GM12875 (cell line): ENCODE data around the gene RABGAP1L.

Experiments
- H3K4me3 ChIP-seq: one replicate; pipeline ENCODE4 v1.5.1; 2011; ENCODE audit warnings: low read depth, low read length, control low read depth
- TF ChIP-seq, protein P1 (sequence below): IDR thresholded peaks from 2 replicates; pipeline ENCODE4 v1.5.1; 2011; ENCODE audit warnings: low read depth, mild to moderate bottlenecking, control low read depth, inconsistent platforms, low read length, moderate library complexity, borderline replicate concordance; ENCODE audit not compliant: insufficient read depth

RABGAP1L gene

DNA sequence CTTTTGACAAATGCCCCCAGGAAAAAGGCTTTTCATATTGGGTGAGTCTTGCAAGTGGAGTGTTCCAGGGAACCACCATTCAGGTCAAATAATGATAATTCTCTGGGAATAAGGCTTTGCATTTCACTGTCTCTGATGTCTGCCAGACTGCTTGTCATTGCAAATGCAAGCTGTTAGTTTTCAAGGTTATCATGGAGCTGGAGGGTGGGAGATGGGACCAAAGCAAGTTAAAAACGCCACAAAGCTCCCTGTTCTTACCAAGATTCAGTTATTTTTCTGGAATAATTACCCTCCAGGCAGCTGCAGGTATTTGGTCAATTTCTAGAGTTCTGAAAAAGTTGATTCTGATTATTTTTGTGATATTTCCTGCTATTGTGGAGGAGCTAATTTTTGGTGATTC, 498.6 kb downstream of the RABGAP1L start:
- TF ChIP-seq, protein P1, sequence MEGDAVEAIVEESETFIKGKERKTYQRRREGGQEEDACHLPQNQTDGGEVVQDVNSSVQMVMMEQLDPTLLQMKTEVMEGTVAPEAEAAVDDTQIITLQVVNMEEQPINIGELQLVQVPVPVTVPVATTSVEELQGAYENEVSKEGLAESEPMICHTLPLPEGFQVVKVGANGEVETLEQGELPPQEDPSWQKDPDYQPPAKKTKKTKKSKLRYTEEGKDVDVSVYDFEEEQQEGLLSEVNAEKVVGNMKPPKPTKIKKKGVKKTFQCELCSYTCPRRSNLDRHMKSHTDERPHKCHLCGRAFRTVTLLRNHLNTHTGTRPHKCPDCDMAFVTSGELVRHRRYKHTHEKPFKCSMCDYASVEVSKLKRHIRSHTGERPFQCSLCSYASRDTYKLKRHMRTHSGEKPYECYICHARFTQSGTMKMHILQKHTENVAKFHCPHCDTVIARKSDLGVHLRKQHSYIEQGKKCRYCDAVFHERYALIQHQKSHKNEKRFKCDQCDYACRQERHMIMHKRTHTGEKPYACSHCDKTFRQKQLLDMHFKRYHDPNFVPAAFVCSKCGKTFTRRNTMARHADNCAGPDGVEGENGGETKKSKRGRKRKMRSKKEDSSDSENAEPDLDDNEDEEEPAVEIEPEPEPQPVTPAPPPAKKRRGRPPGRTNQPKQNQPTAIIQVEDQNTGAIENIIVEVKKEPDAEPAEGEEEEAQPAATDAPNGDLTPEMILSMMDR, result no peak
- H3K4me3 ChIP-seq, result no peak overlapping the region

GRCh38 chr1:174659823-174660222, 500.5 kb downstream of the RABGAP1L start:
- no peak overlapping the region for H3K4me3 ChIP-seq

DNA sequence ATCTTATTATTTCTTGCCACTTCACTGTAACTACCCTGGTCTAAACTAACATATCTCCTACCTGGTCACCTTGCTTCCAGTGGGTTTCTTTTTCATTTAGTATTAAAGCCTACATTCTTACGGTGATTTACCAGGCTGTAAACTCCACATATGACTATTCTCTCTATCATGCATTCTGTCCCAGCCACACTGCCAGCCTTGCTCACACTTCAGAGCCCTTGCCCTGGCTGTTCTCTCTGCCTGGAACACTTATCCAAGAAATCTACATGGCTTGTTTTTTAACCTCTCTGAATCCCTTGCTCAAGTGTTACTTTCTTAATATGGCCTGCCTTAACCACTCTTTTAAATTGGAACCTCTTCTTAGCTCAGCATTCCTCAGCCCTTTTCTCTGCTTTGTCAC, 501.2 kb downstream of the RABGAP1L start:
- TF ChIP-seq, protein P1, result no peak
- H3K4me3 ChIP-seq, result no peak overlapping the region

More at GRCh38 chr1:174659823-174660222, 500.5 kb downstream of the RABGAP1L start:
- TF ChIP-seq, protein P1, result no peak

- TF ChIP-seq, protein P1, result no peak
- H3K4me3 ChIP-seq, result no peak overlapping the region
These were observed 504.0 kb downstream of the RABGAP1L start for GRCh38 chr1:174663358-174663757.

DNA sequence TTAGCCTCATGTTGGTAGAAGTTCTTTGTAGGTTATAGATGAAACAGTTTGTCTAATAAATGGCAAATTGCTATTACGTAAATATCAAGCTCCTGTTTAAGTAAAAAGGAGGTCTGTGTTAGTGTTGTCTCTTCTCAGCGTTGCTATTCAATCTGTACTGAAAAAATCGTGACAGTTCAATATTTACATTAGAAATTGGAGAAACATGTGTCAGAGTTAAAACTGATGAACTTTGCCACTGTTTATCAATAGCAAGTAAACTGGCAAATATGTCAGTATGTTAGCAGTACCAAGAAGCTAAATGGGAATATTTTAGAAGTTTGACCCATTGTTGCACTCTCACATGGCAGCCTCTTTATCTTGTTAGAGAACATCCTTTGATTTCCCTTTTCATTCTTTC, 506.9 kb downstream of the RABGAP1L start:
- TF ChIP-seq, protein P1, result no peak
- H3K4me3 ChIP-seq, result no peak overlapping the region

GRCh38 chr1:174671826-174672225, 512.5 kb downstream of the RABGAP1L start:
- TF ChIP-seq, protein P1, result no peak

GRCh38 chr1:174676856-174677255, 517.5 kb downstream of the RABGAP1L start:
- no peak overlapping the region for H3K4me3 ChIP-seq
- TF ChIP-seq, protein P1, result no peak

More at GRCh38 chr1:174671826-174672225, 512.5 kb downstream of the RABGAP1L start:
- no peak overlapping the region for H3K4me3 ChIP-seq
